OCI-LY7 (cell line): ENCODE results near the gene SLC25A47.

Experiments
- CTCF ChIP-seq: fragments of 200-600 bp; sonication (generic); conservative IDR thresholded peaks from 2 replicates; pipeline ENCODE4 v1.5.1; 2014; ENCODE audit warnings: mild to moderate bottlenecking, antibody characterized with exemption, low read length, moderate library complexity, mixed read lengths
- EZH2phosphoT487 ChIP-seq: fragments of 200-600 bp; sonication (generic); IDR thresholded peaks from 2 replicates; pipeline ENCODE4 v1.6.1; 2018; ENCODE audit warnings: low read depth, borderline replicate concordance, mild to moderate bottlenecking, mixed run types, antibody characterized with exemption, low read length, moderate library complexity, mixed read lengths

GRCh38 chr14:100375963-100376735 lies 53.0 kb downstream of the SLC25A47 start, which contains the start of gene WDR25:
- TF ChIP-seq CTCF (no peak), EZH2phosphoT487 (no peak)
